GM12891 (cell line): Measurements from ENCODE around the gene TMED9. TPM values are rescaled to one million over a fixed set of nuclear protein-coding genes. Genes with fewer than 3 reads are reported as not detected.

Source experiments
- DNase-seq: peaks from one replicate; pipeline ENCODE4 v3.0.0; 2011; ENCODE audit warnings: low spot score; ENCODE audit not compliant: insufficient read length
- FAIRE-seq: peaks from 2 replicates; lab custom pipeline; 2011; peaks lifted over from hg19 to GRCh38; lab: Jason Lieb, UNC
- PAX5 ChIP-seq: IDR thresholded peaks from 2 replicates; pipeline ENCODE4 v1.6.1; 2011; ENCODE audit warnings: low read length, moderate library complexity, mild to moderate bottlenecking; ENCODE audit not compliant: insufficient read depth, severe bottlenecking
- POLR2A ChIP-seq: IDR thresholded peaks from 2 replicates; pipeline ENCODE4 v1.6.1; 2011; ENCODE audit warnings: low read depth, low read length, control low read depth
- POLR2AphosphoS5 ChIP-seq: IDR thresholded peaks from 2 replicates; pipeline ENCODE4 v1.6.1; 2011; ENCODE audit warnings: low read depth, low read length, control low read depth
- POU2F2 ChIP-seq: IDR thresholded peaks from 2 replicates; pipeline ENCODE4 v1.6.1; 2011; ENCODE audit warnings: low read depth, mild to moderate bottlenecking, control low read depth, low read length, moderate library complexity
- SPI1 ChIP-seq: IDR thresholded peaks from 2 replicates; pipeline ENCODE4 v1.6.1; 2011; ENCODE audit warnings: low read depth, low read length, control low read depth
- TAF1 ChIP-seq: IDR thresholded peaks from 2 replicates; pipeline ENCODE4 v1.6.1; 2011; ENCODE audit warnings: low read depth, low read length, control low read depth
- polyA plus RNA-seq: library from polyadenylated mRNA; unstranded; fragments of >200 nt; gene quantifications from one replicate; pipeline ENCODE4 v1.2.1, GENCODE V29; 2012; ENCODE audit warnings: low read depth, missing spikeins, inconsistent platforms; ENCODE audit not compliant: missing spikeins

Gene TMED9
- polyA plus RNA-seq, result 119 TPM

GRCh38 chr5:177592010-177592834 lies at the start of gene TMED9:
TSS of gene TMED9 (plus strand) at chr5:177592203. CDS start at chr5:177592215, 12 bp downstream.
- DNase-seq, result peak; percentile 86
- peak; percentile 100 for FAIRE-seq

GRCh38 chr5:177542816-177543465 lies 49.1 kb upstream of the TMED9 start:
- no peak for TF ChIP-seq POLR2AphosphoS5
- TF ChIP-seq TAF1, result no peak
- no peak for TF ChIP-seq PAX5
- FAIRE-seq, result no peak
- no peak for DNase-seq

More at GRCh38 chr5:177592010-177592834, at the start of gene TMED9:
- peak; percentile 33; the same call in 1 of the 2 replicates for TF ChIP-seq SPI1
- TF ChIP-seq POLR2AphosphoS5, result peak; percentile 93
- peak; percentile 81 for TF ChIP-seq POU2F2
- peak; percentile 96 for TF ChIP-seq TAF1
- no peak for TF ChIP-seq PAX5
- peak; percentile 95 for TF ChIP-seq POLR2A

GRCh38 chr5:177545487-177546257 lies 46.3 kb upstream of the TMED9 start:
- TF ChIP-seq SPI1 (no peak), POLR2AphosphoS5 (no peak), PAX5 (no peak), POU2F2 (no peak)
- DNase-seq, result no peak
- no peak for FAIRE-seq

- no peak for DNase-seq
- FAIRE-seq, result no peak
- no peak for TF ChIP-seq SPI1
- TF ChIP-seq TAF1, result no peak
- TF ChIP-seq PAX5, result no peak
- TF ChIP-seq POLR2A, result no peak
- no peak for TF ChIP-seq POU2F2
- TF ChIP-seq POLR2AphosphoS5, result no peak
Measured at GRCh38 chr5:177546258-177546741, 45.7 kb upstream of the TMED9 start.

- TF ChIP-seq TAF1, result no peak
- no peak for TF ChIP-seq PAX5
- TF ChIP-seq SPI1, result no peak
- no peak for TF ChIP-seq POLR2A
- no peak for TF ChIP-seq POU2F2
- TF ChIP-seq POLR2AphosphoS5, result no peak
- FAIRE-seq (no peak), DNase-seq (no peak)
Measured at GRCh38 chr5:177547736-177548135, 44.3 kb upstream of the TMED9 start.

GRCh38 chr5:177548495-177548894 lies 43.5 kb upstream of the TMED9 start:
- no peak for DNase-seq
- no peak for FAIRE-seq
- no peak for TF ChIP-seq PAX5
- no peak for TF ChIP-seq POU2F2
- TF ChIP-seq POLR2AphosphoS5, result no peak
- TF ChIP-seq TAF1, result no peak
- no peak for TF ChIP-seq SPI1
- TF ChIP-seq POLR2A, result no peak

- TF ChIP-seq POLR2A (no peak), SPI1 (peak; percentile 8; the same call in 1 of the 2 replicates)
- FAIRE-seq, result no peak
- no peak for DNase-seq
Measured at GRCh38 chr5:177550122-177550521, 41.9 kb upstream of the TMED9 start.

GRCh38 chr5:177552839-177553455 lies 39.1 kb upstream of the TMED9 start:
- TF ChIP-seq TAF1 (no peak), POU2F2 (no peak), POLR2AphosphoS5 (no peak), PAX5 (no peak), POLR2A (no peak)
- DNase-seq (no peak), FAIRE-seq (no peak)
